Endothelial cell of umbilical vein (primary cell): ENCODE results near the gene KIF27. TPM values are rescaled to one million over a fixed set of nuclear protein-coding genes. Genes with fewer than 3 reads are reported as not detected.
"Not testable (repeated sequence)": the region's sequence is repeated elsewhere in the genome, so short reads cannot be mapped to it uniquely, and the experiment has no call there.

Experiments used
- BruUV-seq: library from RNA; stranded (reverse); fragments of 400-500 nt; replicated peaks from 2 replicates; lab custom pipeline; 2021; lab: Mats Ljungman, UMichigan
- CTCF ChIA-PET: fragments of 300-600, 350-600 bp; sonication (Branson Sonifier 250); formaldehyde crosslinking; loops from one replicate; lab custom pipeline; 2021; ENCODE audit warnings: antibody characterized with exemption, inconsistent platforms; lab: Charles Lee
- POLR2A ChIA-PET: fragments of 300-600, 350-600 bp; sonication (Branson Sonifier 250); formaldehyde crosslinking; loops from one replicate; lab custom pipeline; 2021; ENCODE audit warnings: antibody characterized with exemption, inconsistent platforms; lab: Charles Lee
- DNase-seq: peaks from one replicate; pipeline ENCODE4 v3.0.0-alpha.2; 2011; ENCODE audit warnings: low read depth, low spot score
- FAIRE-seq: peaks from 2 replicates; lab custom pipeline; 2011; peaks lifted over from hg19 to GRCh38; lab: Jason Lieb, UNC
- H2AFZ ChIP-seq: 2 replicates; pipeline ENCODE4 v1.6.0; 2012; ENCODE audit warnings: low read depth, low read length, control low read depth, inconsistent platforms
- H3K27ac ChIP-seq: 2 replicates; pipeline ENCODE4 v1.5.1; 2011; ENCODE audit warnings: low read depth, mild to moderate bottlenecking, control low read depth, low read length, moderate library complexity; ENCODE audit not compliant: insufficient read depth
- H3K27me3 ChIP-seq, 2 experiments: 2 replicates each; pipeline versions ENCODE4 v1.6.0 to v1.6.1; 2011; ENCODE audit warnings: low read length in 2 of 2, mixed read lengths in 1 of 2; ENCODE audit not compliant: control insufficient read depth in 2 of 2, insufficient read depth in 2 of 2
- H3K36me3 ChIP-seq, 2 experiments: 2 replicates in 1 of 2; 3 replicates in 1 of 2; pipeline ENCODE4 v1.5.1; 2011; ENCODE audit warnings: low read length in 2 of 2, mild to moderate bottlenecking in 1 of 2, moderate library complexity in 1 of 2; ENCODE audit not compliant: control insufficient read depth in 2 of 2, insufficient read depth in 2 of 2; ENCODE audit errors: extremely low read depth in 1 of 2
- H3K4me1 ChIP-seq: 3 replicates; pipeline ENCODE4 v1.5.1; 2011; ENCODE audit warnings: mild to moderate bottlenecking, low read length; ENCODE audit not compliant: control insufficient read depth, insufficient read depth; ENCODE audit errors: extremely low read depth
- H3K4me2 ChIP-seq: 2 replicates; pipeline ENCODE4 v1.6.1; 2011; ENCODE audit warnings: low read length, control low read depth, mixed read lengths; ENCODE audit not compliant: insufficient read depth
- H3K4me3 ChIP-seq, 3 experiments: fragments of 200-600 bp in 1 of 3; sonication (generic), shearing (Covaris generic) in 1 of 3; replicated peaks in 1 of 3; 2 replicates each; pipeline ENCODE4 v1.5.1; 2011 to 2016; ENCODE audit warnings: control low read depth in 3 of 3, low read length in 3 of 3, mild to moderate bottlenecking in 2 of 3, inconsistent platforms in 1 of 3, low read depth in 1 of 3, moderate library complexity in 1 of 3; ENCODE audit not compliant: insufficient read depth in 1 of 3
- H3K79me2 ChIP-seq: 2 replicates; pipeline ENCODE4 v1.6.0; 2012; ENCODE audit warnings: low read length, inconsistent platforms; ENCODE audit not compliant: control insufficient read depth, insufficient read depth
- H3K9ac ChIP-seq: replicated peaks from 2 replicates; pipeline ENCODE3; 2011; ENCODE audit warnings: low read length, control low read depth; ENCODE audit not compliant: insufficient read depth; ENCODE audit errors: extremely low read depth
- H3K9me1 ChIP-seq: replicated peaks from 3 replicates; pipeline ENCODE4 v1.6.0; 2011; ENCODE audit warnings: mild to moderate bottlenecking, low read length; ENCODE audit not compliant: control insufficient read depth, insufficient read depth; ENCODE audit errors: extremely low read depth
- H3K9me3 ChIP-seq: replicated peaks from 2 replicates; pipeline ENCODE4 v1.5.1; 2012; ENCODE audit warnings: low read length, inconsistent platforms; ENCODE audit not compliant: control insufficient read depth, insufficient read depth
- H4K20me1 ChIP-seq: replicated peaks from 2 replicates; pipeline ENCODE3; 2011; ENCODE audit warnings: mild to moderate bottlenecking, low read length; ENCODE audit not compliant: control insufficient read depth, insufficient read depth; ENCODE audit errors: extremely low read depth
- dilution Hi-C: fragments of 300-500 bp; cut with MboI; formaldehyde crosslinking; loops from one replicate; pipeline ENCODE4 v1.15.0; 2019; ENCODE audit warnings: low sequenced_read_pairs; ENCODE audit not compliant: extremely low pct_ligation_motif_present
- intact Hi-C: fragments of 100-400 bp; cut with micrococcal nuclease; formaldehyde crosslinking; loops from one replicate; pipeline ENCODE4 v1.10.0; 2022
- polyA plus RNA-seq, 4 experiments: library from polyadenylated mRNA; depleted of rRNA in 3 of 4; stranded (reverse) in 3 of 4; unstranded in 1 of 4; fragments of >200 nt; gene quantifications; 2 replicates each; pipeline versions ENCODE4 v1.2.1 to v1.2.3, GENCODE V29; 2011 to 2012; ENCODE audit warnings: missing spikeins in 1 of 4
- total RNA-seq: library from RNA; stranded (reverse); gene quantifications from 2 replicates; pipeline ENCODE4 v1.2.3, GENCODE V29; 2021

The KIF27 gene
- total and polyA plus RNA-seq, 2 donors (not counting 3 experiments of a cell fraction or from before 2014, with no cell fraction given), result 0.28 to 3.2 TPM

- H3K27ac ChIP-seq, BruUV-seq, H3K4me2 ChIP-seq, H3K4me1 ChIP-seq, H4K20me1 ChIP-seq, POLR2A ChIA-PET, H3K9me3 ChIP-seq, FAIRE-seq, DNase-seq, H3K36me3 ChIP-seq, H3K4me3 ChIP-seq, H3K9ac ChIP-seq, H3K9me1 ChIP-seq, intact Hi-C loops, H3K27me3 ChIP-seq, CTCF ChIA-PET, H2AFZ ChIP-seq, dilution Hi-C loops, H3K79me2 ChIP-seq: not testable (repeated sequence)
These were observed 26.9 kb downstream of the KIF27 start for GRCh38 chr9:83894301-83894700.

GRCh38 chr9:83886498-83886897 is 34.7 kb downstream of the KIF27 start:
- H2AFZ ChIP-seq, DNase-seq, H3K36me3 ChIP-seq, H3K9me1 ChIP-seq, H3K27ac ChIP-seq, H3K4me1 ChIP-seq, H3K9ac ChIP-seq, H3K9me3 ChIP-seq, H3K79me2 ChIP-seq, H3K27me3 ChIP-seq, H3K4me3 ChIP-seq, intact Hi-C loops, BruUV-seq, FAIRE-seq, H3K4me2 ChIP-seq, dilution Hi-C loops, POLR2A ChIA-PET, H4K20me1 ChIP-seq: not testable (repeated sequence)
- CTCF ChIA-PET, result interaction anchor here (1.2 to 1.3 kb wide), 2 partner anchors 266 to 1955 kb away, joined by 3 to 5 read pairs; no protein-coding TSS in a partner anchor
